Thyroid gland (tissue), 4 donors: Measurements from ENCODE around the gene PCDHGA5.

Experiments
- CTCF ChIP-seq, 6 experiments: fragments of 200-600 bp in 3 of 6; fragments of 450-650 bp in 3 of 6; sonication (generic) in 3 of 6; IDR thresholded peaks; one replicate each; pipeline ENCODE4 v1.5.1; 2016 to 2019; ENCODE audit warnings: antibody characterized with exemption in 6 of 6, mild to moderate bottlenecking in 2 of 6, inconsistent platforms in 1 of 6, moderate library complexity in 1 of 6
- POLR2A ChIP-seq, 2 donors: fragments of 450-650 bp; IDR thresholded peaks; one replicate each; pipeline ENCODE4 v1.6.1; 2017; ENCODE audit warnings: antibody characterized with exemption in 2 of 2, mild to moderate bottlenecking in 2 of 2, moderate library complexity in 1 of 2

GRCh38 chr5:141360685-141361084 is 3.3 kb upstream of the PCDHGA5 start:
- no peak for TF ChIP-seq POLR2A (IDR thresholded peaks at IDR 0.05)
- no peak for TF ChIP-seq CTCF (IDR thresholded peaks at IDR 0.05)
